Uterus (tissue), 2 donors: ENCODE measurements around the gene GTPBP4.

Experiments used
- CTCF ChIP-seq, 4 experiments: fragments of 200-600 bp in 2 of 4; fragments of 450-650 bp in 2 of 4; sonication (generic) in 2 of 4; IDR thresholded peaks; one replicate each; pipeline ENCODE4 v1.5.1; 2016 to 2019; ENCODE audit warnings: antibody characterized with exemption in 4 of 4, mild to moderate bottlenecking in 2 of 4, moderate library complexity in 1 of 4
- POLR2A ChIP-seq, 2 donors: fragments of 450-650 bp; IDR thresholded peaks; one replicate each; pipeline ENCODE4 v1.6.1; 2016; ENCODE audit warnings: antibody characterized with exemption in 2 of 2, mild to moderate bottlenecking in 1 of 2, moderate library complexity in 1 of 2

- TF ChIP-seq CTCF (IDR thresholded peaks at IDR 0.05) (no peak), POLR2A (IDR thresholded peaks at IDR 0.05) (no peak)
Observed at GRCh38 chr10:944034-944831, 44.0 kb upstream of the GTPBP4 start.
